ENCODE data around the gene TSPAN9.
"Not testable (repeated sequence)": the region's sequence is repeated elsewhere in the genome, so short reads cannot be mapped to it uniquely, and the experiment has no call there.

The TSPAN9 gene

DNA sequence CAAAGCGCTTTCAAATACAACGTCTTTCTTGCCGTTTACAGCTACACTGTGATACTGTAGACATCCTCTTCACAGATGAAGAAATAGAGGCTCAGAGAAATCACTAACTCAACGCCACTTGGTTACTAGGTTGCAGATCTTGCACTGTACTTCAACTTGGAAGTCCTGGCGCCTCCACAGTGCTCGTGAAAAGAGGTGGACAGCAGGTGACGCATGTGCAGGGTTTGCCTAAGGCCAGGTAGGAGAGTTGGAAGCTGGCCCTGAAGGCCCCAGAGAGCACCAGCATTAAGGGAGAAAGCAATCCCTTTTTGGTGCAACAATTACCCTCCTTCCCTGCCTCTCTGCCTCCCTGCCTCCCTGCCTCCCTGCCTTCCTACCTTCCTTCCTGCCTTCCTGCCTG lies 22.8 kb upstream of the TSPAN9 start:
- H3K9me3 Mint-ChIP-seq = no peaks in the 10 kb centered on the region
- no peak for DNase-seq
- no peaks in the 10 kb centered on the region for H3K36me3 Mint-ChIP-seq (ENCODE audit: low read depth)
- no peak overlapping the region for H3K27ac Mint-ChIP-seq
- no peaks in the 10 kb centered on the region for H3K4me1 Mint-ChIP-seq (ENCODE audit: low read depth)
- no peak overlapping the region for H3K4me3 Mint-ChIP-seq
- H3K27me3 Mint-ChIP-seq = peaks cover 27% of the 10 kb centered on the region

DNA sequence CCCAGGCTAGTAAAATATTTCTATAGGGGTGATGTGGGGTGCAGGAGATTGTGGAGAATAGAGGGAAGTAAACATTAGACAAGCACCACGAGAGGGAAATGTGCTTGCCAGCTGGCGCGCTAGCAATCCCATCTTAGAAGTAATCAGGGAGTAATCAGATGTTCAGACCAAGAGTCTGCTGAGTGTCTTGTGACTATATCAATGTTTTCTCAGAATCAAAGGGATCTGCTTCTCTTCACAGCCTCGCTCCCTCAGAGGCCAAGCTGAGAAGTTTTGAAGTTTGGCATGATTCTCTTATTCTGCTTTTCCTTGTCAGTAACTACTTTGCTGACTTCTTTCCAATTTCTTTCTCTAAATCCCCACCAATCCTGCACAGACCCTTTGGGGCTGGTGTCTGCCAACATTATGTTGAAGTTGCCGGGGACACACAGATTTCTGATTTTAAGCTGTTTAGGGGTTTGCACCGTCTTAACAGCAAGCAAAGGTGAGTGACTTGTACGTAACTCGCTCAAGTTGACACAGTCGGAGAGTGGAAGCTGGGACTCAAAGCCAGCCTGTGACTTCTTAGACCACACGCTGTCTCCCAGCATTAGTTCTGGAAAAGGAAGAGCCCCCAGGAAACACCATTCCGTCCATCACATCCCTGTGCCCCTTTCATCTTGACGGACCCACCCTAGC lies 22.0 kb upstream of the TSPAN9 start:
- Mint-ChIP-seq H3K27me3 (peaks cover 31% of the 10 kb centered on the region), H3K9me3 (no peaks in the 10 kb centered on the region), H3K4me1 (ENCODE audit: low read depth) (no peaks in the 10 kb centered on the region), H3K36me3 (ENCODE audit: low read depth) (no peaks in the 10 kb centered on the region), H3K27ac (no peak overlapping the region), H3K4me3 (no peak overlapping the region)
- no peak for DNase-seq

DNA sequence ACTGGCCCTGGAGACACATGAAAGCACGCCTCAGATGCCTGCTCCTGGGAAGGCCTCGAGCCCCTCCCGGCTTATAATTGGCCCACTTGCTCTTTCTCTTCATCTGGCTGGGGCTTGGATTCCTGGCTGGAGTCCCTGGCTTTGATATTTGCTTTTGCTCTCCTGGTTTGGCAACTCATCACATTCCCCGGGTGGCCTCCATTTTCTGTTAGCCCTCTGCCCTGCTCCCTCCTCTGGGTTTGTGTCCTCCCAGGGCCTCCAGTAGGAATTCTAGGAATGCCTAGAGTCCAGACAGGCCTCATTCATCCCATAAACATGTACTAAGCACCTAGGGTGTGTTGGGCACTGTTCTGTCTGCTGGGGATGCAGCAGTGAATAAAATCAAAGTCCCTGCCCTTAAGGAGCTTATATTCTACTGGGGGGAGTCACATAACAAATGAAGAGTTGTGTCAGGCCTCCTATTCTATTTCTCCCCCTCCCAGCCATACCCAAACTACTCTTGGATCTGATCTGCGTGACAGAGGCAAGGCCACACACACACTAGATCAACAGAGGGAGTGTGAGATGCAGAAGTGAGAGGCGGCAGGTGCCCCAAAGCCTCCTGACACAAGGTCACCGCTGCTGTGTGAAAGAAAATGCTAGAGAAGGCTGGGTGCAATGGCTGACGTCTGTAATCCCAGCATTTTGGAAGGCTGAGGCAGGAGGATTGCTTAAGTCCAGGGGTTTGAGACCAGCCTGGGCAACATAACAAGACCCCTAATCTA lies 21.3 kb upstream of the TSPAN9 start:
- no peak overlapping the region for H3K27ac Mint-ChIP-seq
- H3K27me3 Mint-ChIP-seq = peaks cover 32% of the 10 kb centered on the region
- H3K4me3 Mint-ChIP-seq = no peak overlapping the region
- no peaks in the 10 kb centered on the region for H3K4me1 Mint-ChIP-seq (ENCODE audit: low read depth)
- H3K9me3 Mint-ChIP-seq = no peaks in the 10 kb centered on the region
- no peaks in the 10 kb centered on the region for H3K36me3 Mint-ChIP-seq (ENCODE audit: low read depth)
- DNase-seq = no peak

DNA sequence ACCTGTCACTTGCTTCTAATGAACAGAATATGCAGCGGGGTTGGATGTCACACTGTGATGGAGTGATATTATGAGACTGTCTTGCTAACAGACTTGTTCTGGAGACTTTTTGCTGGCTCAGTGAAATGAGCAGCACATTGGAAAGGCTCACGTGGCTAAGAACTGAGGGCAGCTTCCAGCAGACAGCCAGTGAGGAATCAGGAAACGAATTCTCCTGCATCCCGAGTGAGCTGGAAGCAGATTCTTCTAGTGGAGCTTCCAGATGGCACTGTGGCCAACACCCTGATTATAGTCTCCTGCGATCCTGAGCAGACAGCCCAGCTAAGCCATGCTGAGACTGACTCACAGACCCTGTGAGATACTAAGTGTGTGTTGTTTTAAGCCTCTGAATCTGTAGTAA lies 16.1 kb upstream of the TSPAN9 start:
- Mint-ChIP-seq H3K27me3 (peaks cover 46% of the 10 kb centered on the region), H3K4me3 (no peak overlapping the region), H3K27ac (no peak overlapping the region), H3K36me3 (ENCODE audit: low read depth) (no peaks in the 10 kb centered on the region), H3K9me3 (peaks cover 7% of the 10 kb centered on the region), H3K4me1 (ENCODE audit: low read depth) (no peaks in the 10 kb centered on the region)
- DNase-seq = no peak

DNA sequence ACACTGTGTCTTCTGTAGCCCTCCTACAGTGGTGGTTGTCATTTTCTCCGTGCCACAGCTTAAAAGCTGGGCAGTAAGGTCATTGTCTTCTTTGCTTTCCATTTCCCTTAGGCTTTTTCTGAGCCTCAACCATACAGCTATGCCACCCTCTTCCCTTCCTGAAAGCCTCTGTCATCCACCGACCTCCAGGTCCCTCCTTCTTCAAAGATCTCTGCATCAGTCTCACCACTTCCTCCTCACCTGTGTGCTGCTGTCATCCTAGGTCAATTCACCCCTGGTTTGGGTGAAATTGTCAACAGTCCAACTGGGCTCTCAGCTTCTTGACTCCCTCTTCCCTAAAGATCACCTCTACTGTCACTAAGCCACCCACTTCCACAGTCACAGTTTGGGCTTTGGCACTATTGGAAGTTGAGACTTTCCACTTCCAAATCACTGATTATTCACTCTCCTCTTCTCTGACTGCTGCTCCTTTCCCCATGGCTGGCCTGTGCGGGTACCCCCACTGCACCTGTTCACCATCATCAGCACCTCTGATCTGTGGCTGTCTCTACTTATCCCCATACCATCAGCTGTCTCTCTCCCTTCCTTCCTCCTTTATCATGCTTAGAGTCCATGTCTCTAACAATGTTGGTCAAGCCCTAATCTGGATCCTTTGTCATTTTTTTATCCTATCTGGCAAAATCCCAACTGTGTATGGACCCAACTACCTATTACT lies 15.5 kb upstream of the TSPAN9 start:
- Mint-ChIP-seq H3K4me3 (no peak overlapping the region), H3K4me1 (ENCODE audit: low read depth) (no peaks in the 10 kb centered on the region), H3K27ac (no peak overlapping the region), H3K27me3 (peaks cover 45% of the 10 kb centered on the region), H3K36me3 (ENCODE audit: low read depth) (no peaks in the 10 kb centered on the region), H3K9me3 (peaks cover 7% of the 10 kb centered on the region)
- no peak for DNase-seq

DNA sequence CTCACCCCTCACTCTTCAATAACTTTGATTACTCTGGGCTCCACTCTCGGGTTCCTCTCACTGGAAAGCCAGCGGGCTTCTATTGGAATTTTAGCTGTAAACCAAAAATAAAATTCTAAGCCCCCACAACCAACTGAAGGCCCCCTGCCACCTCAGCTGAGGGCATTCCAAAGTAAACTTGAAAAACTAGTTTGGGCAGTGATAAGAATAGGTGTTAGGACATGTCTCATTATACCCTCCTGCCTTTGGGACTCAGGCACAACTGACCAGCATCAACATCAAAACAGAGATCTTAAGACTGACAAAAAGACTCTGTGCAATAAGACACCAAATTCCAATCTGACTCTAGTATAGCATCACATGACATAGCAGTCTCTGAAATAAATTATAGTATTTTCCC lies 11.9 kb upstream of the TSPAN9 start:
- Mint-ChIP-seq H3K36me3 (ENCODE audit: low read depth) (no peaks in the 10 kb centered on the region), H3K27me3 (peaks cover 59% of the 10 kb centered on the region), H3K27ac (no peak overlapping the region), H3K9me3 (peaks cover 7% of the 10 kb centered on the region), H3K4me3 (no peak overlapping the region), H3K4me1 (ENCODE audit: low read depth) (no peaks in the 10 kb centered on the region)
- no peak for DNase-seq

DNA sequence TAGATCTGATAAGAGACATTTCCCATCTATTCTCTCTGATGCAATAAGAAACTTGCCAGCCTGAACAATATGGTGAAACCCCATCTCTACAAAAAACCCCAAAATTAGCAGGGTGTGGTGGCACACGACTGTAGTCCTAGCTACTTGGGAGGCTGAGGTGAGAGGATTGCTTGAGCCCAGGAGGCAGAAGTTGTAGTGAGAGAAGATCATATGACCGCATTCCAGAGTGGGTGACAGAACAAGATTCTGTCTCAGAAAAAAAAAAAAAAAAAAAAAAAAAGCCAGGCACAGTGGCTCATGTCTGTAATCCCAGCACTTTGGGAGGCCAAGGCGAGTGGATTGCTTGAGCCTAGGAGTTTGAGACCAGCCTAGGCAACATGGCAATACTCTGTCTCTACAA lies 11.3 kb upstream of the TSPAN9 start:
- not testable (repeated sequence) for H3K4me3 Mint-ChIP-seq; H3K4me1 Mint-ChIP-seq (ENCODE audit: low read depth); H3K9me3 Mint-ChIP-seq

DNA sequence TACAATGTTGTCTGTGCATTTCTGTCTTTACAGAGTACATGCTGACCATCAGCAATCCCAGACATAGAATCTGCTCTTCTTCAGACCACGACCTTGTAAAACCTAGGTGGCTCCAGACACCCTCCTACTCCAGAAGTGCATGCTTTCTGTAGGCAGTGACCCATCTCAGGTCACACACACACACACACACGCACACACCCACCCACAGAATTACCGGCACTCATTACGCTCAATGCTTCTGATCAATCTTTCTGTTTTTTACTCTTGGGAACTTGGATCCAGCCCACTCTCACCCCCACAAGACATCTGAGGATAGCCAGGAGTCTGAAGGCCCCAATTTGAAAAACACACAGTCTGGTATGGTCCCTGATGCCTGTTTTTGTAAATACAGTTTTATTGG lies 7.5 kb upstream of the TSPAN9 start:
- Mint-ChIP-seq H3K27me3 (peaks cover 42% of the 10 kb centered on the region), H3K4me1 (ENCODE audit: low read depth) (peaks cover 6% of the 10 kb centered on the region), H3K27ac (no peak overlapping the region), H3K4me3 (no peak overlapping the region), H3K36me3 (ENCODE audit: low read depth) (no peaks in the 10 kb centered on the region), H3K9me3 (no peaks in the 10 kb centered on the region)
- DNase-seq = no peak

More for the DNA sequence above, 11.3 kb upstream of the TSPAN9 start:
- DNase-seq; H3K27ac Mint-ChIP-seq; H3K36me3 Mint-ChIP-seq (ENCODE audit: low read depth): not testable (repeated sequence)
- H3K27me3 Mint-ChIP-seq = peaks cover 56% of the 10 kb centered on the region

DNA sequence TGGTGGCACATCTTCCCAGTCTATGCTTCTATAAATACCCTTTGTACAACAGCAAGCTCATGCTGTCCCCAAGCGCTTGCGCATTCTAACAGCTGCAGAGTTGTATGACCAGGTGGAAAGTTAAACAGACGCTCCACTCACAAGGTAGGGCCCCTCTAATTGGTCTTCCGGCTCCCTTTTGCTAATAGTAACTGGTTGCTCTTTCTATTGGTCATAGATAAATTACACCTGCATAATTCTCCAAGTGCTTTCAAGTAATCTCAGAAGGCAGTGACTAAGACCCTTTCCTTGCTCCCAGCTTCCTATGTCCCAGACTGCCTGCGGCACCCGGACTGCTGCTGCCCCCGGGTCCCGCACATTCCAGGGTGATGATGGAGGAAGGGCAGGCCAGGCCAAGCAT lies 6.1 kb upstream of the TSPAN9 start:
- no peaks in the 10 kb centered on the region for H3K9me3 Mint-ChIP-seq
- H3K27ac Mint-ChIP-seq = no peak overlapping the region
- H3K4me1 Mint-ChIP-seq (ENCODE audit: low read depth) = peaks cover 7% of the 10 kb centered on the region
- no peak for DNase-seq
- no peaks in the 10 kb centered on the region for H3K36me3 Mint-ChIP-seq (ENCODE audit: low read depth)
- peaks cover 38% of the 10 kb centered on the region for H3K27me3 Mint-ChIP-seq
- no peak overlapping the region for H3K4me3 Mint-ChIP-seq

DNA sequence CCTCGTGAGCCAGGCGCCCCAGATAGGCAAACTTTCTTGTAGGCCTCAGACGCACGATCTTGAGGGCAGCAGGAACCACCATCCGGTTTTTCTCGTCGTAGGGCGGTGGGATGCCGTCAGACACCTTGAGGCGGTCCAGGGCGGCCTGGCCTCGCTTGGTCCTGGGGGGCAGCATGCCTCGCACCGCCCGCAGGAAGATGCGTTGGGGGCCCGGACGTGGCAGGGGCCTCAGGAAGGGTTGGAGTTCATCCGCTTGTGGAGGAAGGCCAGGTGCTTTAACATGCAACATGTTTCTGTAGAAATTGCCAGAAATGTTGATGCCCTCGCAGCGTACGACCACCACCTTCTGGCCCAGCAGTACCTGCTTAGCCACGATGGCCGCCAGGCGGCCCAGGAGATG lies 5.5 kb upstream of the TSPAN9 start:
- peaks cover 11% of the 10 kb centered on the region for H3K4me1 Mint-ChIP-seq (ENCODE audit: low read depth)
- no peak overlapping the region for H3K27ac Mint-ChIP-seq
- H3K4me3 Mint-ChIP-seq = no peak overlapping the region
- H3K27me3 Mint-ChIP-seq = peaks cover 37% of the 10 kb centered on the region
- no peaks in the 10 kb centered on the region for H3K9me3 Mint-ChIP-seq
- no peaks in the 10 kb centered on the region for H3K36me3 Mint-ChIP-seq (ENCODE audit: low read depth)
- no peak for DNase-seq

DNA sequence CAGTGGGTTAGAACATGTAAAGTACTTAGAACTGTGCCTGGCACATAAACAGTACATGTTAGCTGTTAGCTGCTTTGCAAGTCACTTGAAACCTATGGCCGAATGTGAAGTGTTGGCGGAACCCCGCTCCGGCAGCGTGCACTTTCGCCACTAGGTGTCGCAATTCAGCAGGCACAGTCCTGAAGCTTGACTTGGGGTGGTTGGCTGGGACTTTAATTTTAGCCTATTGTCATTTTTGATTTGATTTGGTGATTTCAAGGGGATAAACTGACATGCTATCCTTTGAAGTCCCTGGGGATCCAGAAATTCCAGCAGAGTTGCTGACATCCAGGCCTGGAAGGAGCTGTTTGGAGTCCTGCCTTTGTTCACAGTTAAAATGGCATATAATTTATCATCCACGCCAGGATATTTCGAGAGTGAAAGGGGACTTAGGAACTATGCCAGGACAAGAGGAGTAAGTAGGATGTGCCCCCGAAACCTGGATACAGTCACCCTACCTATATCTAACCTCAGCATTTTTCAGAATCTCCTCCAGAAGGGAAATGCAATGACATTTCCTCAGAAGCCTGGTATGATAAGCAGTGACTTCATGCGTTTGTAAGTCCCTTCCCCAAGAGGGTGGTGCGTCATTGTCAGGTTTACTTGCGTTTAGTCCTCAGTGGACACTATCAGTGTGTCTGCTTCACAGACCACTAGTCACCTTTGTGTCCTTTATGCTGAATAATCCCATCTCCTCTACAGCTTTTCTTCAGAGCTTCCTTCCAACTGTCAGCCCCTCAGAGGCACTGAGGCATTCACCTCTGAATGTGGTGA lies 3.5 kb upstream of the TSPAN9 start:
- Mint-ChIP-seq H3K4me3 (no peak overlapping the region), H3K36me3 (ENCODE audit: low read depth) (no peaks in the 10 kb centered on the region), H3K27me3 (peaks cover 33% of the 10 kb centered on the region), H3K9me3 (no peaks in the 10 kb centered on the region), H3K4me1 (ENCODE audit: low read depth) (peaks cover 16% of the 10 kb centered on the region), H3K27ac (no peak overlapping the region)
- peak; percentile 90 for DNase-seq

DNA sequence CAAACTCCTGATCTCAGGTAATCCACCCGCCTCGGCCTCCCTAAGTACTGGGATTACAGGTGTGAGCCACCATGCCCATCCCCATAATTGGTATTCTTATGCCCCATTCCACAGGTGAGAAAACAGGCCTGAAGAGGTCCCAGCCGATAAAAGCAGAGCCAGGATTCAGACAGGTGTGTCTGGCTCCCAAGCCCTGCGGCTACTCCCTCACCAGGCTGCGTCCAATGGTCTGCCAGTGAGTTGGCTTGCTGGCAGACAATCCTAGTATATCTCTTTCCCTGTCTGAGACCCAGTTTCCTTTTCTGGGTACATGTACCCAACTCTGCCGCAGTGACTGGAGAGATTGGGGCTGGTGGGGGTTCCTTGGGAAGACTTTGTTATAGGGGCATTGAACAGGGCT lies 1.9 kb upstream of the TSPAN9 start:
- no peaks in the 10 kb centered on the region for H3K9me3 Mint-ChIP-seq

DNA sequence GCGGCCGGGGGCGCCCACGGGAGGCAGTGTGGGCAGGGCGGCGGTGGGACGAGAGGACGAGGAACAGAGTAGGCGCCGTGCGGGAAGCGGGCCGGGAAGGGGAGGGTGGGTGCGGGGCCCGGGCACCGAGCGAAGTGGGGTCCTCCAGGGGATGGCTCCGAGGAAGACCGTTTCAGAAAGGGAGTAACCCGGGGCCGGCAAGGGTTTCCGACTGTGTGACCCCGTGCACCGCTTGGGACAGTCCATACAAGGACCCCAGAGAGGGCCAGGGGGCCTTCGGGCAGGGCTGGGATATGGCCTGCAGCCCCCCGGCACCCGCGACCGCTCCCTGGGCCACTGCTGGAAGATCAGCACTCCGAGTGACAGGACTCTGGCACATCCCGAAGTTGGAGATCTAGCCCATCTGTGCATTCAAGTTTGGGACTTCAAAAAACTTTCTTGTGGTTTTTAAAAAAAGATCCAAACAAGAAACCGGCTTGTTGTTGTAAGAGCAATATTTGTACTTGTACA lies 448 bp downstream of the TSPAN9 start:
- Mint-ChIP-seq H3K9me3 (no peaks in the 10 kb centered on the region), H3K27me3 (peaks cover 26% of the 10 kb centered on the region), H3K4me1 (ENCODE audit: low read depth) (peaks cover 16% of the 10 kb centered on the region), H3K36me3 (ENCODE audit: low read depth) (no peaks in the 10 kb centered on the region), H3K27ac (no peak overlapping the region), H3K4me3 (peak overlapping the region; percentile 66)
- DNase-seq = no peak

More for the DNA sequence above, 1.9 kb upstream of the TSPAN9 start:
- H3K4me3 Mint-ChIP-seq = no peak overlapping the region
- no peak overlapping the region for H3K27ac Mint-ChIP-seq
- H3K36me3 Mint-ChIP-seq (ENCODE audit: low read depth) = no peaks in the 10 kb centered on the region
- H3K27me3 Mint-ChIP-seq = peaks cover 26% of the 10 kb centered on the region
- peaks cover 16% of the 10 kb centered on the region for H3K4me1 Mint-ChIP-seq (ENCODE audit: low read depth)
- no peak for DNase-seq

DNA sequence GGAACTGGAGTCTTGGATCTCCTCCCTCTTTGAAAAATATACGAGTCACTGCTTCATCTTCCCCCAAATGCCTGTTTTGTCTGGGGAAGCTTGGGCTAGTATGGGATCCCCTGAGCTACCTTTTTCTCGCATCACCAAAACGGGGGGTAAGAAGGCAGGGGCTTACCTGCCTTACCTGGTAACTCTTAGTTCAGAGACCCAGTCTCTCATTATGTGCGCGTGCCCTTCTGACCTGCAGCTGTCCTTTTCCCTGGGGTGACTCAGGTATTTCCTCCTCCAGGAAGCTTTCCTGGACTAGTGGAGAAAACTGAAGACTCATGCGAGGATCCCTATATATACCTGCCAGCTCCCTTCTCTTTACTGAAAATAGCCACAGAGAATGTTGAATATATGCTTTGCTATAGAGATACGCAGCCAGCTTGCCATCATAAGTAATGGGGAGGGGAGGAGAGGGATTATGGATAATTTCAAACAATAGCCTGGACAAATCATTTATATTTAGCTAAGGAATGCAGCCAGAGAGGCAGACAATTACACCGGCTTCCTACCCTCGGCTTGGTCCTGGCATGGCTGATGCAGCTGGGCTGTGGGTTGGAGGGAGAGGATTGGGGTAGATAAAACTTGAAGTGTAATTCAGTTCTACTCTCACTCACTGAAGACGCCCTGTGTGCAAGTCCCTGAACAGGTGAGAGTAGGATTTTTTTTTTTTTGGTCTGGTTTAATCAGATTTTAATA lies 1.1 kb downstream of the TSPAN9 start:
- Mint-ChIP-seq H3K27me3 (peaks cover 23% of the 10 kb centered on the region), H3K36me3 (ENCODE audit: low read depth) (no peaks in the 10 kb centered on the region), H3K4me3 (peak overlapping the region; percentile 66), H3K27ac (no peak overlapping the region), H3K9me3 (no peaks in the 10 kb centered on the region), H3K4me1 (ENCODE audit: low read depth) (peaks cover 16% of the 10 kb centered on the region)
- DNase-seq = no peak

All from activated T-cell treated with anti-CD3 and anti-CD28 coated beads, Interleukin-2, amount 50 U/mL, for 24 hours (primary cell).